Fibroblast of lung (primary cell): ENCODE measurements around the gene UNC45B. TPM values are rescaled to one million over a fixed set of nuclear protein-coding genes. Genes with fewer than 3 reads are reported as not detected.

Source experiments
- DNase-seq, 2 donors: peaks; one replicate each; pipeline versions ENCODE4 v3.0.0 to v3.0.0-alpha.2; 2010; ENCODE audit warnings: low read depth in 2 of 2
- H2AFZ ChIP-seq: 2 replicates; pipeline ENCODE4 v1.5.1; 2012; ENCODE audit warnings: low read length, control low read depth, inconsistent platforms
- H3K27ac ChIP-seq: 2 replicates; pipeline ENCODE4 v1.5.1; 2011; ENCODE audit warnings: low read length, control low read depth; ENCODE audit not compliant: insufficient read depth
- H3K27me3 ChIP-seq: 2 replicates; pipeline ENCODE4 v1.5.1; 2011; ENCODE audit warnings: mild to moderate bottlenecking, low read length; ENCODE audit not compliant: control insufficient read depth, insufficient read depth
- H3K36me3 ChIP-seq: 2 replicates; pipeline ENCODE4 v1.5.1; 2011; ENCODE audit warnings: low read length; ENCODE audit not compliant: control insufficient read depth, insufficient read depth
- H3K4me1 ChIP-seq: 2 replicates; pipeline ENCODE4 v1.5.1; 2011; ENCODE audit warnings: low read length; ENCODE audit not compliant: control insufficient read depth, insufficient read depth; ENCODE audit errors: extremely low read depth
- H3K4me2 ChIP-seq: 2 replicates; pipeline ENCODE4 v1.5.1; 2011; ENCODE audit warnings: low read length, control low read depth; ENCODE audit not compliant: insufficient read depth; ENCODE audit errors: extremely low read depth
- H3K4me3 ChIP-seq, 4 experiments: fragments of 200-600 bp in 1 of 4; sonication (generic) in 1 of 4; replicated peaks in 1 of 4; 2 replicates each; pipeline ENCODE4 v1.5.1; 2011 to 2016; ENCODE audit warnings: low read length in 4 of 4, low read depth in 3 of 4, mild to moderate bottlenecking in 3 of 4, control low read depth in 2 of 4, inconsistent platforms in 1 of 4, mixed read lengths in 1 of 4; ENCODE audit not compliant: insufficient read depth in 1 of 4; ENCODE audit errors: control extremely low read depth in 1 of 4
- H3K79me2 ChIP-seq: 2 replicates; pipeline ENCODE4 v1.5.1; 2012; ENCODE audit warnings: mild to moderate bottlenecking, low read length, inconsistent platforms; ENCODE audit not compliant: control insufficient read depth, insufficient read depth
- H3K9ac ChIP-seq: 2 replicates; pipeline ENCODE4 v1.5.1; 2011; ENCODE audit warnings: mild to moderate bottlenecking, low read length, control low read depth; ENCODE audit not compliant: insufficient read depth
- H3K9me3 ChIP-seq: 2 replicates; pipeline ENCODE4 v1.5.1; 2012; ENCODE audit warnings: low read depth, low read length; ENCODE audit not compliant: control insufficient read depth, insufficient read depth
- H4K20me1 ChIP-seq: 2 replicates; pipeline ENCODE4 v1.5.1; 2011; ENCODE audit warnings: low read length; ENCODE audit not compliant: control insufficient read depth, insufficient read depth; ENCODE audit errors: extremely low read depth
- CTCF ChIP-seq, 2 donors: IDR thresholded peaks in 1 of 2; conservative IDR thresholded peaks in 1 of 2; 1 replicate in 1 of 2; 2 replicates in 1 of 2; pipeline ENCODE4 v1.5.1; 2011 to 2012; ENCODE audit warnings: low read length in 2 of 2, control low read depth in 1 of 2, inconsistent platforms in 1 of 2, low read depth in 1 of 2, mild to moderate bottlenecking in 1 of 2
- EZH2 ChIP-seq: IDR thresholded peaks from 2 replicates; pipeline ENCODE4 v1.5.1; 2012; ENCODE audit warnings: low read length, control low read depth, mild to moderate bottlenecking; ENCODE audit errors: missing control alignments
- polyA plus RNA-seq, 2 donors: library from polyadenylated mRNA; depleted of rRNA in 1 of 2; stranded (reverse) in 1 of 2; unstranded in 1 of 2; fragments of >200 nt; gene quantifications; 2 replicates each; pipeline ENCODE4 v1.2.1, GENCODE V29; 2011 to 2012; ENCODE audit warnings: missing spikeins in 1 of 2
- total RNA-seq: library from RNA; depleted of rRNA; stranded (reverse); fragments of >200 nt; gene quantifications from 2 replicates; pipeline ENCODE4 v1.2.1, GENCODE V29; 2014

UNC45B gene
- total and polyA plus RNA-seq, 2 donors (not counting 1 experiment from before 2014, with no cell fraction given) = not detected

DNA sequence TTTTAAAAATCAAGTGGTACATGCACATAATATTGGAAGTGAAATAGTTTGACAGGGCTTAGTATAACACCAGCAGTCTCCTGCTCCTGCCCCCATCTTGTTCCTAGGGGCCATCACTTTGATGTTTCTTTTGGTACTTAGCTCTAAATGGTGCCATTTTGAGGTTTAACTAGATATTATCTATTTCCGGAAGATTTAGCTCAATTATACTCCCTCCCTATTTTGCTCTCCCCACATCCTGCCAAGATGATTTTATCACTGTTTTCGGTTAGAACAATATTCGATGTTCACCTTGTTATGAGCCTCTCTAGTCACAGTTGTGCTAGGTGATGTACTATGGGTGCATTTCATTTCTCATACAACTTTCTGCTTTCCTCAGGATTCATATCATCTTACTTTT lies 66.6 kb downstream of the UNC45B start:
- peaks cover 2% of the 10 kb centered on the region for H3K27me3 ChIP-seq
- DNase-seq = no peak
- no peaks in the 10 kb centered on the region for H3K9me3 ChIP-seq
- H3K36me3 ChIP-seq = no peaks in the 10 kb centered on the region
- no peaks in the 10 kb centered on the region for H3K79me2 ChIP-seq
- H4K20me1 ChIP-seq = no peaks in the 10 kb centered on the region
- H2AFZ ChIP-seq = no peak overlapping the region
- H3K4me1 ChIP-seq = no peaks in the 10 kb centered on the region
- H3K4me2 ChIP-seq = no peak overlapping the region
- TF ChIP-seq EZH2 (no peak), CTCF (conservative IDR thresholded peaks at IDR 0.05 in 1 of 2, IDR thresholded peaks at IDR 0.05 in 1 of 2; ENCODE audit: low read depth in 1 of 2, low read length in 2 of 2) (no peak)
- H3K27ac ChIP-seq = no peak overlapping the region
- H3K9ac ChIP-seq = no peak overlapping the region
- H3K4me3 ChIP-seq = no peak overlapping the region

DNA sequence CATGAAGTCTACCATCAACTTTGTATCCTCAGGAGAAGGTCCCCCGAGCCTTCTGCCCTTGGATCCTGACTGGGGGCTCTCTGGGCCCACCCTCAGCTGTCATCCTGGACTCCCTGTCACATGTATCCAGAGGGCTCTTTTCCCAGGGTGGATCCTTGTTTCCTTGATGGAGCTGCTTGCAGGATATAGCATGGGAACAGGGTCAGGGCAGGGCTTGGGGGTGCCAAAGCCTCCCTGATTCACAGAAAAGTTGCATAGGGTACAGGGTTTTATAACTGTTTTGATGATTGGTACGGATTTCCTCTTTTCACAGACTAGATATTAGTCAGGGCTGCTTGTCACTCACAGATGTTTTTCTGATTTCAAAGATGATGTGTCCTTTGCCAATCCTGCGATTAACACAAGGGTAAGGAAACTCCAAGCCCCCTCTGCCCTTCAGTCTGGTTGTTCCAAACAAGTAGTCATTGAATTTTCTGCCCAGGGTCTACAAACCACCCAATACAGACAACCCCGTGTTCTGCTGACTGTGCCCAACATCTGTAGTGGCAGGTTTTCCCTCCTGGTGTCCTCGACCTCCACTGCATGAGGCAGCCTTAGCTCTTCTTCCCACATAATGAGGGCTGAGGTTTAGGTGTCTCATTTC lies 67.1 kb downstream of the UNC45B start:
- DNase-seq = no peak
- Histone ChIP-seq H2AFZ (no peak overlapping the region), H3K4me2 (no peak overlapping the region), H3K27me3 (peaks cover 2% of the 10 kb centered on the region), H3K79me2 (no peaks in the 10 kb centered on the region), H4K20me1 (no peaks in the 10 kb centered on the region), H3K36me3 (no peaks in the 10 kb centered on the region), H3K9ac (no peak overlapping the region), H3K4me3 (no peak overlapping the region), H3K27ac (no peak overlapping the region), H3K4me1 (no peaks in the 10 kb centered on the region), H3K9me3 (no peaks in the 10 kb centered on the region)
- no peak for TF ChIP-seq EZH2

DNA sequence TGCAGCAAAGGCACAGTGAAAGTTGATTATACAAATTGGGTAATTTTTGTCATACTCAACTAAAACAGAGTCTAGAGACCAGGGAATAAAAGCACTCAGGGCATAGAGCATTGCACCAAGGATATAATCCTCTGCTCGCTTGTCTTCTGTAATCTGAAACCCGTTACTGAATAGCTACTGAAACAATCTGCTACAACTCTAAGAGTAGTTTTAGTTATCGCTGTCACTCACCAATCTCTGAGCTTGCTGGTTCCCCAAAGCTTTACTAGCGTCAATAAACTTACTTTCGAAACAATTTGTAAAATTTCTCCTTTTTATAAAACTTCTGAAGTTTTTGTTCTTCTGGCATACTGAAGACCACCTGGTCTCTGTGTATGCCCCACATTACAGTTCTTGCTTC lies 69.5 kb downstream of the UNC45B start:
- Histone ChIP-seq H3K4me3 (no peak overlapping the region), H3K79me2 (no peaks in the 10 kb centered on the region), H3K27ac (no peak overlapping the region), H3K9me3 (no peaks in the 10 kb centered on the region), H3K9ac (no peak overlapping the region), H3K27me3 (peaks cover 2% of the 10 kb centered on the region), H2AFZ (no peak overlapping the region), H4K20me1 (no peaks in the 10 kb centered on the region), H3K36me3 (no peaks in the 10 kb centered on the region), H3K4me1 (no peaks in the 10 kb centered on the region), H3K4me2 (no peak overlapping the region)
- TF ChIP-seq CTCF (conservative IDR thresholded peaks at IDR 0.05 in 1 of 2, IDR thresholded peaks at IDR 0.05 in 1 of 2; ENCODE audit: low read depth in 1 of 2, low read length in 2 of 2) = no peak
- no peak for TF ChIP-seq EZH2
- DNase-seq = no peak
